H1 (cell line): ENCODE results near the gene MRPL3. TPM values are rescaled to one million over a fixed set of nuclear protein-coding genes. Genes with fewer than 3 reads are reported as not detected.

Experiments
- polyA plus RNA-seq, 7 experiments: library from polyadenylated mRNA; depleted of rRNA in 3 of 7; stranded (reverse) in 5 of 7; unstranded in 2 of 7; fragments of >200 nt in 5 of 7; fragments of 200-250 nt in 2 of 7; gene quantifications; 1 replicate in 5 of 7; 2 replicates in 1 of 7; 4 replicates in 1 of 7; pipeline versions ENCODE4 v1.2.1 to v1.2.3, GENCODE V29; 2011 to 2013; ENCODE audit warnings: missing spikeins in 2 of 7, mixed read lengths in 2 of 7
- total RNA-seq: library from RNA; stranded (reverse); fragmentation: NEBNext Ultra II Directional; extraction: Animal tissue kit (Norgen Biotek cat#: 25700); gene quantifications from 2 replicates; pipeline ENCODE4 v1.2.1, GENCODE V29; 2021
- TF ChIP-seq, protein P1 (sequence below): IDR thresholded peaks from 2 replicates; pipeline ENCODE4 v1.6.1; 2011; ENCODE audit warnings: low read depth, mild to moderate bottlenecking, low read length; ENCODE audit not compliant: insufficient read depth

The MRPL3 gene
- total and polyA plus RNA-seq, 2 of the 8 experiments (the other 6 are each of a cell fraction or from before 2014, with no cell fraction given): 164 to 175 TPM

DNA sequence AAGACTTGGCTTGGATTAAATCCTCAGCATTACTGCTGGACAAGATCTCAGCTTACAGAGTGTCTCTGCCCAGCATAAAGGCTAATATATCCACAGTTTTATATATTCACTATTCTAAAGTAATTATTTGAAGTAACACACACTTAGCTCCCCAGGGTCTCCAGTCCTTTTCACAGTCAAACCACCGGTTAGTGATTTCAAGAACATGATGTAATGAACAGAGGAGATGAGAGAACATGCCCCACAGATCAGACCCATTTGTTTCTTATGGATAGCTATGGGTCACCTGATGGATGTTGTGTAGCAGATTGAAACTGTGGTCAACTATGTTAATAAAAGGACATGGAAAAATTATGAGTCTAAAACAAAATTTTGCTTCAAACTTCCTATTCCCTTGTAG is 44.8 kb upstream of the MRPL3 start (continued):
- TF ChIP-seq, protein P1, sequence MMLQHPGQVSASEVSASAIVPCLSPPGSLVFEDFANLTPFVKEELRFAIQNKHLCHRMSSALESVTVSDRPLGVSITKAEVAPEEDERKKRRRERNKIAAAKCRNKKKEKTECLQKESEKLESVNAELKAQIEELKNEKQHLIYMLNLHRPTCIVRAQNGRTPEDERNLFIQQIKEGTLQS: no peak
